Neural cell (in vitro differentiated cells): ENCODE results near the gene PRG2. TPM values are rescaled to one million over a fixed set of nuclear protein-coding genes. Genes with fewer than 3 reads are reported as not detected.

Source experiments
- H2AFZ ChIP-seq: fragments of 200-600, 300-800 bp; sonication (generic), shearing (Covaris generic); 2 replicates; pipeline ENCODE4 v1.6.0; 2014; ENCODE audit warnings: low read depth, mild to moderate bottlenecking, antibody characterized with exemption, low read length, moderate library complexity
- H3F3A ChIP-seq: fragments of 200-600 bp; shearing (Covaris generic); 2 replicates; pipeline ENCODE4 v1.6.1; 2016; ENCODE audit warnings: mild to moderate bottlenecking, moderate library complexity, mixed read lengths, antibody characterized with exemption, low read length; ENCODE audit not compliant: insufficient read depth, poor library complexity, severe bottlenecking
- H3K27ac ChIP-seq: fragments of 200-600, 300-800 bp; sonication (generic), shearing (Covaris generic); 2 replicates; pipeline ENCODE4 v1.5.1; 2014; ENCODE audit warnings: mild to moderate bottlenecking, low read length, moderate library complexity
- H3K27me3 ChIP-seq: fragments of 300-800, 200-600 bp; sonication (generic), shearing (Covaris generic); 2 replicates; pipeline ENCODE4 v1.6.0; 2014; ENCODE audit warnings: mild to moderate bottlenecking, low read depth, low read length, moderate library complexity; ENCODE audit not compliant: insufficient read depth
- H3K36me3 ChIP-seq: fragments of 300-800, 200-600 bp; sonication (generic), shearing (Covaris generic); 2 replicates; pipeline ENCODE4 v1.5.1; 2014; ENCODE audit warnings: mild to moderate bottlenecking, antibody characterized with exemption, low read length, moderate library complexity; ENCODE audit not compliant: insufficient read depth
- H3K4me2 ChIP-seq: fragments of 300-800, 200-600 bp; sonication (generic), shearing (Covaris generic); 2 replicates; pipeline ENCODE4 v1.6.0; 2014; ENCODE audit warnings: mild to moderate bottlenecking, low read length
- H3K4me3 ChIP-seq: fragments of 300-800, 200-600 bp; sonication (generic), shearing (Covaris generic); 2 replicates; pipeline ENCODE4 v1.5.1; 2014; ENCODE audit warnings: mild to moderate bottlenecking, low read length, moderate library complexity
- H3K79me2 ChIP-seq: fragments of 200-600 bp; shearing (Covaris generic); replicated peaks from 2 replicates; pipeline ENCODE4 v1.6.0; 2014; ENCODE audit warnings: mild to moderate bottlenecking, low read length, moderate library complexity; ENCODE audit not compliant: insufficient read depth
- H3K9ac ChIP-seq: fragments of 300-800, 200-600 bp; sonication (generic), shearing (Covaris generic); 2 replicates; pipeline ENCODE4 v1.6.1; 2016; ENCODE audit warnings: mild to moderate bottlenecking, low read length, mixed read lengths
- H3K9me2 ChIP-seq: fragments of 200-600 bp; shearing (Covaris generic); 2 replicates; pipeline ENCODE4 v1.6.1; 2016; ENCODE audit warnings: mild to moderate bottlenecking, low read length, mixed read lengths; ENCODE audit not compliant: insufficient read depth
- H3K9me3 ChIP-seq: fragments of 200-600, 300-800 bp; sonication (generic), shearing (Covaris generic); 2 replicates; pipeline ENCODE4 v1.6.1; 2016; ENCODE audit warnings: mild to moderate bottlenecking, mixed run types, low read length, moderate library complexity, mixed read lengths
- H4K20me1 ChIP-seq: fragments of 200-600 bp; shearing (Covaris generic); 2 replicates; pipeline ENCODE4 v1.6.1; 2016; ENCODE audit warnings: mild to moderate bottlenecking, mixed run types; ENCODE audit not compliant: insufficient read depth
- CTCF ChIP-seq: fragments of 450-650 bp; IDR thresholded peaks from 2 replicates; pipeline ENCODE4 v1.5.1; 2014; ENCODE audit warnings: antibody characterized with exemption, mild to moderate bottlenecking, moderate library complexity; ENCODE audit not compliant: poor library complexity, severe bottlenecking
- EP300 ChIP-seq: fragments of 450-650 bp; conservative IDR thresholded peaks from 2 replicates; pipeline ENCODE4 v1.6.1; 2014; ENCODE audit warnings: antibody characterized with exemption, mild to moderate bottlenecking, moderate library complexity; ENCODE audit not compliant: poor library complexity, severe bottlenecking
- EZH2 ChIP-seq: fragments of 200-600, 300-800 bp; shearing (Covaris generic), sonication (generic); IDR thresholded peaks from 2 replicates; pipeline ENCODE4 v1.6.1; 2014; ENCODE audit warnings: antibody characterized with exemption, low read length, borderline replicate concordance, mild to moderate bottlenecking; ENCODE audit not compliant: insufficient read depth, poor library complexity, severe bottlenecking
- MXI1 ChIP-seq: fragments of 450-650 bp; conservative IDR thresholded peaks from 2 replicates; pipeline ENCODE4 v1.6.1; 2014; ENCODE audit warnings: antibody characterized with exemption, mild to moderate bottlenecking; ENCODE audit not compliant: poor library complexity, severe bottlenecking
- POLR2AphosphoS5 ChIP-seq: IDR thresholded peaks from 2 replicates; pipeline ENCODE4 v1.6.1; 2012
- RAD21 ChIP-seq: fragments of 450-650 bp; conservative IDR thresholded peaks from 2 replicates; pipeline ENCODE4 v1.6.1; 2014; ENCODE audit warnings: antibody characterized with exemption, mild to moderate bottlenecking, moderate library complexity
- REST ChIP-seq: IDR thresholded peaks from 2 replicates; pipeline ENCODE4 v1.6.1; 2012; ENCODE audit warnings: borderline replicate concordance
- SMC3 ChIP-seq: fragments of 450-650 bp; conservative IDR thresholded peaks from 2 replicates; pipeline ENCODE4 v1.6.1; 2014; ENCODE audit warnings: antibody characterized with exemption, mild to moderate bottlenecking, moderate library complexity; ENCODE audit not compliant: poor library complexity
- TAF1 ChIP-seq: IDR thresholded peaks from 2 replicates; pipeline ENCODE4 v1.6.1; 2012; ENCODE audit warnings: low read depth
- polyA plus RNA-seq: library from polyadenylated mRNA; depleted of rRNA; stranded (reverse); fragments of >200 nt; gene quantifications from 2 replicates; pipeline ENCODE4 v1.2.3, GENCODE V29; 2014

Gene PRG2
- polyA plus RNA-seq, 1 donor from 2014 or later, result not detected

DNA sequence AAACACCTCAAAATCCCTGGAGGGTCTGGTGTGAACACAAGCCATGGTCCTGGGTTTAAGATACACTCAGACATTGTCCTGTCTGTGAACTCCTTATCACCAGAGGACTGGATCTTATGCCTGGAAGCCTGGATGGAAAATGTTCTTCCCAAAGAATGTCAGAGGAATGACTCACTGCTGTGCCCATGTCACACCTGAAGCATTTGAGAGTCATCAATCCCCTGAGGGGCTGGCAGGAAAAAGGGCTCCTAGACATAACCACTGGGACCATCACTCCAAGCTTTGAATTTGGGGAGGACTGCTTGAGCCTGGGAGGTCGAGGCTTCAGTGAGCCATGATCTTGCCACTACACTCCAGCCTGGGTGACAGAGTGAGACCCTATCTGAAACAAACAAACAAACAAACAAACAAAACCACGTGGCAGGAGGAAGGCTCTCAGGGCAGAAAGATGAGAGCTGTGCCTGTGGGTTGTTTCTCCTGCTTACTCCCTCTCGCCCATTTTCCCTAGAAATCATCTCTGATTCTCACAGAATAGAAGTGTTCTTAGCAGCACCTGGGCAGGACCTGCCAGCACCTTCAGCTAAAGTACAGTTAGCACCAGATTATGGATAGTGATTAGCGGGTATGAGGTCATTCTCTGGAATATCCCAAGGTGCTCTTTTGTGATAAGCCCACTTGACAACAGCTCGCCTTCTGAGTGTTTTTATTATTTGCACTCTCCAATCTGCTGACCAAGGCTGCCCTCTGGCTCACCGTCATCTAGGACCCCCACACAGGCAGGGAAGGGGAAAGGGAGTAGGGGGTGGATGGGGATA, 11.9 kb upstream of the PRG2 start:
- no peaks in the 10 kb centered on the region for H3K9me3 ChIP-seq

More for the DNA sequence above, 11.9 kb upstream of the PRG2 start:
- Histone ChIP-seq H3K27ac (no peak overlapping the region), H3K9me2 (no peaks in the 10 kb centered on the region), H3K4me2 (no peak overlapping the region), H3K79me2 (no peaks in the 10 kb centered on the region), H3K9ac (no peak overlapping the region), H3K4me3 (no peak overlapping the region), H3K27me3 (no peaks in the 10 kb centered on the region), H2AFZ (no peak overlapping the region), H4K20me1 (no peaks in the 10 kb centered on the region), H3F3A (no peaks in the 10 kb centered on the region), H3K36me3 (no peaks in the 10 kb centered on the region)
- TF ChIP-seq CTCF (no peak), MXI1 (no peak), RAD21 (no peak), REST (no peak), POLR2AphosphoS5 (no peak), SMC3 (no peak), TAF1 (no peak), EZH2 (no peak), EP300 (no peak)
